Fibroblast of skin of abdomen (primary cell): ENCODE data around the gene SOX11.

Experiments used
- DNase-seq: peaks from one replicate; pipeline ENCODE4 v3.0.0-alpha.2; 2013

The SOX11 gene

DNA sequence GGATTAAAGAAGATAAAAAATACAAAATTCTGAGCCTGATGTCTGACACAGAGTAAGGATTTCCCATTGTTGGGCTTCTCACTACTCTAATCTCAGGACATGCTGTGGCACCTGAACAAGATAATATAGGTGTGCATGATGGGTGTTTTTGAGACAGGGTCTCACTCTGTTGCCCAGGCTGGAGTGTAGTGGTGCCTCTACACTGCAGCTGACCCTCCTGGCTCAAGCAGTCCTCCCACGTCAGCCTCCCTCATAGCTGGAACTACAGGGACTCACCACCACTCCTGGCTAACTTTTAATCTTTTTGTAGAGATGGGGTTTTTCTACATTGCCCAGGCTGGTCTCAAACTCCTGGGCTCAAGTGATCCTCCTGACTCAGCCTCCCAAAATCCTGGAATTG lies 32.9 kb downstream of the SOX11 start:
- DNase-seq, result no peak

DNA sequence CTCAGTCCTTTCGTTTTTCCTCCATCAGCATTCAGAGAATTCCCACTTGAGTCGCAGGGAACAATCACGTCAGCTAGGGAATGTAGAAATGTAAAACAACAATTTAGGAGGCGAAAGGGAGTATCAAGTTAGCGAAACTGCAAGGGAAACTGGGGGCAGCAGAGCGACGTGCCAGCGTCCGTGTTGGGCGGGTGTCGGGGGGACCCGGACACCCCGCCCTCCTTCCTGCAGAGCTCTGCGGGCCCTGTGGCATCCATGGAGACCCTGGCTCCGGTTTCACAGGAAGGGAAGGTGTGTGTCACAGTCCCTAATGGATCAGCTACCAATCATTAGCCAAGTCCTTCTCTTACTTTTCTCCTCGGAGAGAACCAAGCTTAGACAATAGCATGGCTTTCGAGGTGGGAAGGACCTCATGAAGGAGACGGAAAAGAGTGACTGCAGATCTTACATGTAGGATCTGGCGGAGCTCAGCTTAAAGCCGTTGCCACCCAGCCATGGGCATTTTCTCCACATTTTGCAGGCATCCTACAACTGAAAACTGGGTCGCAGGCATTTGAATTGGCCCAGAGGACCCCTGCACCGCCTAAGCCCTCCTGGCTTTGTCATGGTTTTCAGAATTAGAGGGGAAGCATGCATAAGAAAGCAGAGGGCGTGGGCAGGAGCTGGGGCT lies 33.7 kb downstream of the SOX11 start:
- DNase-seq, result peak; percentile 12

GRCh38 chr2:5727235-5727634 lies 35.1 kb downstream of the SOX11 start:
- DNase-seq, result no peak

DNA sequence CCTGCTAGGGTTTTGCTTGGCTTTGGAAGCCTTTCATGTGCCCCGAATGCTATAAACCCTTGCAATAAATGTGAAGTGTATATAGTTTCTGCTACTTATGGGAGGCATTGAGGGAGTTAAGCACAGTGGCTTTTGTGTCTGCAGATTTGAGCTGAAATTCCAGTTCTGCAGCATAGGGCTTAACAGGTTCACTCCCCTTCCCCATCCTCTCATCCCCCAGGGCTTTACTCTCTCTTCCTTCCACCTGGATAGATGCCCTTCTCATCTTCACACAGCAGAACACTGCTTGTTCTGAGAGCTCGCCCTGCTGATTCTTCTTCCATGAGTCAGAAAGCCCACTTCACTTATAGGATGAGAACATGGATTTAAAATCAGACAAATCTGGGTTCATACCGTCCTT lies 37.2 kb downstream of the SOX11 start:
- DNase-seq, result no peak

- no peak for DNase-seq
Measured at GRCh38 chr2:5730386-5730785, 38.2 kb downstream of the SOX11 start.

DNA sequence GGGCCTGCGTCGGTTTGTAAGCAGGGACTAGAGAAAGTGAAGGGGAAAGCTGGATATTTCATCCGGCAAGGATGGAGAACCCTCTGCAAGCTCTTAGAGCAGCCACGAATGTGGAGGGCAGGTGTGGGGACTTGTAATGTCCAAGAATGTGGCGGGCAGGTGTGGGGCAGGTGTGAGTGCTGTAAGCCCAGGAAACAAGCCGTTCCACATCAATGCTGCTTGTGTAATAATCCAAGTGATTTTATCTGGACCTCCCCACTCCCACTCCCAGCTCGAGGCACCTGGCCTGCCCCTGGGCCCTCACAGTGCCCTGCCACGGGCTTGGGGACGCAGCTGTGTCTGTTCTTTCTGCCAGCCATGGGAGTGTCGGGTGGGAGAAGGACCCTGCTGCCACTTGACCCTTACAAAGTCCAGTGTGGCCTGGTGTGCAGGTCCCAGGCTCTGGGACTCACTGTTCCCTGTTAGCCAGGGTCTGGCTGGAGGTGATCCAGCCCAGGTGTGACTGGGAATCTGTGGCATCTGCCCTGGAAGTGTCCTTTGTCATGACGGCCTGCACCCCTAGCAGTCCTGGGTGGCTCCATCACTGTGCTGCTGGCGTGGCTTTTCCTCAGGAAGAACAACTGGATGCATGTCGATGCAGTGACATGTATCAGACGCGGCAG lies 42.8 kb downstream of the SOX11 start:
- no peak for DNase-seq

DNA sequence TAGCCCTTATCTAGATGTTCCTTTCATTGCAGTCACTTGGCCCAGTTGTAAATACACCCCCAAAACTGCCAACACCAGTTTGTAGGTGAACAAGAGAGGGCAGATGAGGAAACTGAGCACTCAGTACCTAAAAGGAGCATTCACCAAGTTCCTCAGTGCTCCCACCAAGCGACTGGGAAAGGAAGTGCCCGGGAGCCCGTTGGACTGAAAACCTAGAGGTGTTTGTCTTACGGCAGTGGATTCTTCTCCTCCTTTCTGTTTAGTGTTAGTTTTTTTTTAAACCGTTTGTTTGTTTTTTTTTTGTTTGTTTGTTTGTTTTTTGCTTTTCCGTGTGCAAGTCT lies 43.3 kb downstream of the SOX11 start:
- DNase-seq, result no peak

DNA sequence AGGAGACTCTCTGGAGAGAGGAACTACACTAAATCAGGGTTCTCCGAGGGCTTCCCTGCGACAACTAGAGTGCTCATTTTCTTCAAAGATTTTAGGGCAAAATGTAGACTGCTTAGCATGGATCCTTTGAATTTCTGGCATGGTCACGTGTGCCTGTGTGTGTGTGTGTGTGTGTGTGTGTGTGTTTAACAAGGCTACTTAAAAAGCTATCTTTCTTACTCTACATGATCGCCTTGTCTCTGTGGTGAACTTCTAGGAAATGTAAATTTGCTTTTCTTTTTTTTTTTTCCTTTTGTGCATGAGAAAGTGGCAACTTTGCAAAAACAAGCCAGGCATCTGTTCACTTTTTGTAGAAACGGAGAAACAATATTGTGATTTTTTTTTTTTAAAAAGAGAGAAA lies 43.9 kb downstream of the SOX11 start:
- no peak for DNase-seq

GRCh38 chr2:5736886-5737285 lies 44.7 kb downstream of the SOX11 start:
- DNase-seq, result peak; percentile 64

DNA sequence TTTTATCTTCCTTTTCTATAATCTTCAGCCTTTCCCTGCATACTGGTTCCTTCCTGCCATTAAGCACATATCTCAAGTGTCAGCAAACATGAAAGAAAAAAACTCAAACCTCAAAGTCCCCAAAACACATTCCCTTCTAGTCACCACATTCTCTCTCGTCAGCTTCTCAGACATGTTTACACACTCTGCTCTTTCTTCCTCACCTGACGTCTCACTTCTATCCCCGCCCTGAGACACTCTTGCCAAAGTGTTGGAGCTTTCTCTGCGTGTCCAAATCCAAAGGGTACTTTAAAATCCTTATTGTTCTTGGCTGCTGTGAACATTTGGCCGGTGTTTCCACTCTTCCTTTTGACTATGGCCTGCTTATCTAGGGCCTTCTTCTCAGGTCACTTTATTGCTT lies 47.9 kb downstream of the SOX11 start:
- DNase-seq, result no peak

GRCh38 chr2:5740817-5741216 lies 48.6 kb downstream of the SOX11 start:
- DNase-seq, result peak; percentile 19

- no peak for DNase-seq
Measured at GRCh38 chr2:5741242-5741641, 49.1 kb downstream of the SOX11 start.

GRCh38 chr2:5742126-5742525 lies 49.9 kb downstream of the SOX11 start:
- no peak for DNase-seq

- DNase-seq, result no peak
Measured at GRCh38 chr2:5748391-5748790, 56.2 kb downstream of the SOX11 start.

- no peak for DNase-seq
Measured at GRCh38 chr2:5748946-5749345, 56.8 kb downstream of the SOX11 start.

DNA sequence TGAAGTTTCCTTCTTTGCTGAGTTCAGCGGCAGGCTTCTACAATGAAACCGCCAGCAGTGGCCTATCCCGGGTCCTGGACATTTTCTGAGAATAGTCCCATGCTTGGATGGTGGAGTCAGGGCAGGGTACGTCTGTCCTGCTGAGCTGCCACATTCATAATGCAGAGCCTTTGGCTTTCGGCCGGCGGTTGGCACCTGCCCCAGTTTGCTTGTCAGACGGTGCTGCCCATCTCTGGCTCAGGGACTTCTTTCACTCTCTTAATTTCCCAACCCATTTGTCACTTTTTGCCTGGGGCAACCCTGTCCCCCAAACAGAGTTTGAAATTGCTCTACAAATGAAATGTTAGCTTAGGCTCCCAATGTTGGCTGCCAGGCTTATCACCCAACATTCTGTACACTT lies 57.2 kb downstream of the SOX11 start:
- no peak for DNase-seq
